DMS153 treated with DMSO at 0.1 percent for 48 hours (cell line): ENCODE measurements around the gene TFAM.
"Not testable (repeated sequence)": the region's sequence is repeated elsewhere in the genome, so short reads cannot be mapped to it uniquely, and the experiment has no call there.

Experiments used
- DNase-seq: peaks from one replicate; lab custom pipeline; 2025; ENCODE audit not compliant: unreplicated experiment; lab: John Stamatoyannopoulos, UW

The TFAM gene

DNA sequence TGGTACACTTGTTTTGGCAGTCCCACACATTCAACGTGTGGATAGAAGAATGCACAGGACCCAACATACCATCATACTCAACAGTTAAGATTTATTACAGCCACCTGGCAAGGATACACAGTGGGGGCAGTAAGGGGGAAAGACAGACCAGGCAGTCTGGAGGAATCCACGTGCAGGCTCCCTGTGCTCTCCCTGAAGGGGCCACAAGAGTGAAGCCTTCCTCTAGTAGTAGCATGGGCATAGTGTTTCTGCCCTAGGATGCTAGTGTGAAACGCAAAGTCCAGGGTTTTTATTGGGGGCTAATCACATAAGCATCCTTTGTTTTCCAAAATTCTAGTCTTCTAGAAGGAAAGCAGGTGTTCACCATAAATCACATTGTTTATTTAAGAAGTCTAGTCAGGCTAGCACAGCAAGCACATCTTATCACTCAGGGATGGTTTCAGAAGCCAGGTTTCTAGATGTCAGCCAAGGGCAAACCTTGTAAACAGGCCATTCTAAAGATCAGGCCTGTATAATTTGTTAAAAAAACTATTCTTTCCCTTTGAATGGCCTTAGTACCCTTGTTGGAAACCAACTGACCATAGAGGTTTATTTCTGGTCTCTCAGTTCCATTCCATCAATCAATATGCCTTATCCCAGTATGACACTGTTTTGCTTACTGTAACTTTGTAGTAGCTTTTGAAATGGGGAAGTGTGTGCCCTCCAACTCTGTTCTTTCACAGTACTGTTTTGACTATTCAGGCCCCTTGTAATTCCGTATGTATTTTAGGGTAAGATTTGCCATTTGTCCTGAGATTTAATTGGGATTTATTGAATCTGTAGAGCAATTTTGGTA, 12.4 kb upstream of the TFAM start:
- DNase-seq = no peak

DNA sequence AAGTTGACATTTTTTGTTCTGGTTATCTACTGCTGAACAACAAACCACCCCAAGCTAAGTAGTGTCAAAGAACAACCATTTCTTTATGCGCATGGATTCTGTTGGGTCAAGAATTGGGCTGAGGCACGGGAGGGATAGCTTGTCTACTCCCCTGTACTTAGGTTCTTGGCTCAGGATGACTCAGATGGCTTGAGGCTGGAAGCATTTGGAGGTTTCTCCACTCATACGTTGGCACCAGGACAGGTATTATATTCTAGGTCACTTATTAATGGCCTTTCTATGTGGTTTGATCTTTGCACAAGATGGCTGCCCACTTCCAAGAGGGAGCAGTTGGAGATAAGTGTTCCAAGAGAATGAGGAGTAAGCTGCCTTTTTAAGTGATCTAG, 11.8 kb upstream of the TFAM start:
- no peak for DNase-seq

DNA sequence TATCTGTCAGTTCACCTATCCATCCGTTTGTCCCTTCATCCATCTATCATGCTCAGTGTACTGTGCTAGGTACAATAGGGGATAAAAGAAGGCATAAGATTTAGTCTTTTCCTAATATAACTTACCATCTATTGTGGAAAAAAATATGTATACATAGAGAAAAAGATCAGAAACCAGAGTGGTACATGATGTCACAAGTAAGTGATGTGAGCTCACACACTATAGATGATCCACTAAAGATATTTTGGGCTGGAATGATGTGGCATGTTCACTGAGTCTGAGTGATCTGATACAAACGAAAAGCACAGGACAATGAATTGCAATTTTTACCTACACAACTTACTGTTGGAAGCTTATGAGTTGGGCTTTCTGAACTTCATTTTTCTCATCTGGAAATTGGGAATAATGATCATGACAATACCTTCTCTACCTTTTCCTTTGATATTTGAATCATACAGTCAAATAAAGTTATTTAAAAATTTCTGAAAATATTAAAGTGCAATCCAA, 2.7 kb upstream of the TFAM start:
- no peak for DNase-seq

DNA sequence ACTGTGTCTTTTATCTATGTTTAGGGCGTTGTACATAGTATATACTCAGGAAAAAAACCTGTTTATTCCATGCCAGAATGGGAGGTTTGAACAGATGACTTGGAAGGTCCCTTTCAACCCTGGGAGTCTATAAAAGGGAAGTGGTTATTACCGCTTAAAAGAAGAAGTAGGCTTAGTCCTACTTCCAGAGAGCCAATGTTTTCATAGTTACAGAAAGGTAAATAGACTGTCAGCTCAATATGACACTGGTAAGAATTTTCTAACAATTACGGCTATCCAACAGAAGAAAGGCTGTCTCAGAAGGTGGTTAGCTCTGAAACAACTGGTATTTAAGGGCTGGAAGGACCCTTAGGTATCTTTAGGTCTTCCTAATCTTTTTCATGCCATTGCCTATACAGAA, 1.1 kb upstream of the TFAM start:
- no peak for DNase-seq

DNA sequence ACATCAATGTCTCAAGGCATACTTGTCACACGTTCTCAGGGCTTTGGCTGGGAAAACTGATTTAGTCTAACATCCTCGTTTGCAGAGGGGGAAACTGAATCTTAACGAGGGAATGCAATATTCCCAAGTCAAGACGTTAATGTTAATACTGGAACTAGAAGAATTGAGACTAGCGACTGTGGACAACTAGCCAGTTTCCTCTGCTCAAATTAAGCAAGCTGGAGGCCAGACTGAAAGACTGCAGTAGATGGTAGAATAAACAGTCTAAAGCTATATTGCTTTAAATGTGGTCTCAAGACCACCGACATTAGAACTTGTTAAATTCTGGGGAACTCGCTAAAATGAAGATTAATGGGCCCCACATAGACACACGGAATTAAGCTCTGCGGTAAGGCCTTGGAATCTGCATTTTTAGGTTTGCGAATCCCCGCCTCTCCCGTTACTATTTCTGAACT, 639 bp upstream of the TFAM start:
- peak; percentile 49 for DNase-seq

DNA sequence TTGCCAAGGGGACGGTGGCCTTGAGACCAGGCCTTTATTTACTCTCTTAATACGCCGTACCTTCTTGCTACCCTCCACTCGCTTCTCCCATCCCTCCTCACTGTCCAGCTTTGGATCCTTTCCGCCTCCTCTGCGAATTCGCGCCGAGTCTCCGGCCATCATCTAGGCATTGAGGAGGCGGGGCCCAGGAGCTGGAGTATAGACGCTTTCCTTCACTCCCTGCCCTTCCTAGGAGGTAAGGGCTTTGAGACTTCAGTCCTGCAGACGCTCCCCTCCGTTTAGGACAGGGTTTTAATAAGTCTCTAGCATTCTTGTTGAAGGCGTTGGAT, 538 bp downstream of the TFAM start:
- DNase-seq = no peak

DNA sequence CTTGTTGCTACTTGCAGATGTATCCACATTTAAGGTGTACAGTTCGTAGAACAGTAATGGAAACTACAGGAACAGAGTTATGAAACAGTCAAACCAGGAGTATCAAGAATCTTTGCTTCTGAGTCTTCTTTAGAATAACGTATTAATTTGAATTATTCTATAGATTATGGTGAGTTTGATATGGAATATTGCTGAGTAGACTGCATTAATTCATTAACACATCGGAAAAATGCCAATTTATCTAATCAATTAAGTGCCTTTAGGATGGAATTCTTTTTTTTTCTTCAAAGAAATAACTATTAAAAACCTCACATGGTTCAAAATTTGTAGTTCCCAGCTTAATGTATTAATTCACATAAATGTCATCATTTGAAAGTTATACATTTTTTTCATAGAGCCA, 3.8 kb downstream of the TFAM start:
- DNase-seq = no peak

DNA sequence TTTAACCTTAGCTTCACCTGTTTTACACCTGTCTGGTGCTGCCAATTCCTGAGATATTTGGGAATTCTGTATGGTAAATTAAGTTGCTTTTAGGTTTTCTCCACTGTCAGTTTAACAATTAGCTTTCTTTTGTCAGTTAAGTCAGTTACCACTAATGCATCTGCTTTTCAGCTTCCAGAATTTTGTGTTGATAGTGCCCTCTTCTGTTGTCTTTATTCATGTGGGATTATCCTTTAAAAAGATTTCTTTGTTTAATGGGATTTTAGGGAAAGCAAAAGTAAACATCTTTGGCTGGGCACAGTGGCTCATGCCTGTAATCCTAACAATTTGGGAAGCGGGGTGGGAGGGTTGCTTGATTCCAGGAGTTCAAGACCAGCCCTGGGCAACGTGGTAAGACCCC, 8.1 kb downstream of the TFAM start:
- no peak for DNase-seq

DNA sequence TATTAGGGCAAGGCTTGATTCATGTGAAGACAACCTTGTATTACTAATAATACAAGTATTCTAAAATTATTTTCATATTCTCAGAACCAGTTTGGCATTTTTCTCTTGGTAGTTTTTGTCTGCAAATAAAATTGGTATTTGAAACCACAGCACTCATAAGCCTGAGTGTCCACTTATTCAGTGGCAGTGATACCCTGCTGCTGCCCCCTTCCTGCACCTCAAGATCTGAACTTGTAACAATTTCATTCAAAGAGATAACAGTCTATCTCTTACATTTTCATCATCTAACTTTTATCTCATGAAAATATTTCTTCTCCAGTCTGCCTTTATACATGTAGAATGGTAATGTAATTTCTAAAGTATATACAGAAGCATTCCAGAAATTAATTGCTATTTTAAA, 9.3 kb downstream of the TFAM start:
- no peak for DNase-seq

DNA sequence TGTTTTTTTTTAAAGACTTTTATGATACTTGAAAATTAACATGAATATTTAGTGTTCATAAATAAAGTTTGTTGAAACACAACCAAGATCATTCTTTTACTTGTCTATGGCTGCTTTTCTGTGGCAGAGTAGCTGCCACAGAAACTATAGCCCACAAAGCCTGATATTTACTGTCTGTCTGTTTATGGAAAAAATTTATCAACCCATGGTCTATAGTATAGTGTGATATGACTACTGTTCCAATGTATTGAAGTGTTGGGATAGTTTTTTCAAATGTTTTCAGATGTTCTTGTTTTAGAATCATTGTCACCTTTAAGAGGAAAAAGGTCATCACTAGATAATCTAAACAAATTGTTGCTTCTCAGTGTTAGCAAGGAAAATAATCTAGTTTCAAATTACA, 10.8 kb downstream of the TFAM start:
- no peak for DNase-seq

DNA sequence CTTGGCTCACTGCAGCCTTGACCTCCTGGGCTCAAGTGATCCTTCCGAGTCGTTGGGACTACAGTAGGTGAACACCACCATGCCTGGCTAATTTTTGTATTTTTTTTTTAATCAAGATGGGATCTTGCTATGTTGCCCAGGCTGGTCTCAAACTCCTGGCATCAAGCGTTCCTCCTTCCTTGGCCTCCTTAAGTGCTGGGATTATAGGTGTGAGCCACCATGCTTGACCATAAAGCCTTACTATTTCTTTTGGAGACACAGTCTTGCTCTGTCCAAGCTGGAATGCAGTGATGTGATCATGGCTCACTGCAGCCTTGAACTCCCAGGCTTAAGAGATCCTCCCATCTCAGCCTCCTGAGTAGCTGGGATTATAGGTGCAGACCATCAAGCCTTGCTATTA, 12.6 kb downstream of the TFAM start:
- no peak for DNase-seq

DNA sequence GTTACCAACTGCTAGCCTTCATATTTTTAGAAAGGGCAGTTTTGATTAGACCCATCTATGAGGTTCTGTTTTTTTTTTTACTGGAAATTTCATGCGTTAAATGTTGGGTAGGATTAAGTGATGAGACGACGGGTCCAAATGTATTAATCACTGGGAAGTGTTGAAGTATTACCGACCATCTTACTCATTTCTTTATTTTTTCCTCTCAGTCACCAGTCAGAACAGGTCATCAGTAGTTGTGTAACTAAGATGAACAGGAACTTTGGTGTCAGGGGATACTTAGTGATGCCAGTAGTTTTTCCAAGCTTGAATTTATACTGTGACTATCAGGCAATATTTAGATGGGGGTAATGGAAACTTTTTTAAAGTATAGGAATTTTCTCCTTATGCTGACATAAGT, 14.2 kb downstream of the TFAM start:
- DNase-seq = no peak

DNA sequence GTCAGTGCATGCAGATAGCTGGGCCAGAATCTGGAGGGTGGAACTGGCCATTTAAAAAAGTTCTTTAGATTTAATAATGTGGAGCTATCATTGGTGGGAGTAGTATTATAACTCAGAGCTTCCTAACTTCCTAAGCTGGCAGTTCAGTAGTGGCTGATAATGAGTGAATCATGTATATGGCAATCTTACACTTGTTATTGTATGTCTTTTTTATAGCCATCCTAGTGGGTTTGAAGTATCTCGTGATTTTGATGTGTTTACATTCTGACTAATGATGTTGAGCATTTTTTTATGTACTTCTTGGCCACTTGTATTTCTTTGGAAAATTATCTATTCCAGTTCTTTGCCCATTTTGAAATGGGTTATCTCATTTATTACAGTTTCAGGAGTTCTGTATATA, 15.4 kb downstream of the TFAM start:
- no peak for DNase-seq

DNA sequence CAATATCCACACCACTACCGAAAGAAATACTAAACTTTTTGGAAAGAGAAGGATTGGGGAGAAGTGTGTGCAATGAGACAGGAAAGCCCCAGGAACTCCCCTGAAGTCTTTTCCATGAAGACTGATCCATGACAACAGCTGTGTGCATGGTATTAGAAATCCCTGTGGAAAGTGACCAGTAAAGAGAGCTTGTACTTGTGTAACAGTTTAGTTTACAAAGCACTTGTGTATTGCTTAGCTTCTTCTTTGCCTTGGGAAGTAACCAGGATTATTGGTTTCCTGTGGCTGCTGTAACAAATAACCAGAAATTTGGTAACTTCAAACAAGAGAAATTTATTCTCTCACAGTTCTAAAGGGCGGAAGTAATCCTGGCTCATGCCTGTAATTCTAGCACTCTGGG, 18.8 kb downstream of the TFAM start:
- no peak for DNase-seq

DNA sequence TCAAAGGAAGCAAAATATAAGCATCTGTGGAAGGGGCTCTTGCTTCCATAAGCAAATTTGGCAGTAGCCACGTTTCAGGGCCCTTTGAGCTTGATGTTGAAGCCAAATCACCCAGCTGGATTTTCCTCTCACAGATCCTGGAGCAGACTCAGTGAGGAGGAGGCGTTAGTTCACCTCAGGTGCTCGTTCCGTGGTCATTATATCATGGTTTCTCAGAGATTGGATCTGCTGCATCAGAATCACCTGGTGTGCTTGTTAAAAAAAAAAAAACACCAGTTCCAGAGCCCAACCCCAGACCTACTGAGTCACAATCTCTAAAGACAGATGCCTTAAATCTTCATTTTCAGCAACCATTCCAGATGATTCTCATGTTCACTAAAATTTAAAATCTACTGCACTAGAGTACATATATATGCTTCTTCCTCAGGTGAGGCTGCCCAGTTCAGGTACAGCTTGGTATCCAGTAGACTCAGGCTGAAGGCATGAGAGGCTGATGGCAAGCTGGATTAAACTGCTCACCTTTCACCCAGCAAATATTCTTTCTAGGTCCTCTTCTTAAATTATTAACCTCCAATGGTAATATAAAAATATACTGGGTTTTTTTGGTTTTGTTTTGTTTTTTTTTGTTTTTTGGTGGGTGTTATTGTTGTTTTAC, 24.9 kb downstream of the TFAM start:
- no peak for DNase-seq

DNA sequence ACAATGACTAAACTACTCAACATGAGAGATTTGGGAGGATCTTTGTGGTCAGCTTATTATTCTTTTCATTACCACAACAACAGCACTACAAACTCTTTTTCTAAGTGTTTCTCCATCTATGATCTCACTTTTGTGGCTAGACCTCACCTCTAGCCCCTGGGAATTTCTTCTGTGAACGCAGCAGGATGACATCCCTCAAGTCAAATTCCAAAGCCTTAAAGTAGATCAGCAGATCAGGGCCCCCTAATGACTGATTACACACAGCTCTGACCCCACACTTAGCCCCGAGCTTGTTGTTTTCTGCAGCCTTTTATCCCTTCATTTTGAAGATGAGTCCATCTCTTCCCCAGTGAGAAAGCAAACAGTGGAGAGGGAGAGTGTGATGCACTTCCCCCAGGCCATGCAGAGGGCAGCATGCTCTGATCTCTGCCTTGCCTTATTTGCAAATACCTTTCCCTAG, 27.3 kb downstream of the TFAM start:
- no peak for DNase-seq

DNA sequence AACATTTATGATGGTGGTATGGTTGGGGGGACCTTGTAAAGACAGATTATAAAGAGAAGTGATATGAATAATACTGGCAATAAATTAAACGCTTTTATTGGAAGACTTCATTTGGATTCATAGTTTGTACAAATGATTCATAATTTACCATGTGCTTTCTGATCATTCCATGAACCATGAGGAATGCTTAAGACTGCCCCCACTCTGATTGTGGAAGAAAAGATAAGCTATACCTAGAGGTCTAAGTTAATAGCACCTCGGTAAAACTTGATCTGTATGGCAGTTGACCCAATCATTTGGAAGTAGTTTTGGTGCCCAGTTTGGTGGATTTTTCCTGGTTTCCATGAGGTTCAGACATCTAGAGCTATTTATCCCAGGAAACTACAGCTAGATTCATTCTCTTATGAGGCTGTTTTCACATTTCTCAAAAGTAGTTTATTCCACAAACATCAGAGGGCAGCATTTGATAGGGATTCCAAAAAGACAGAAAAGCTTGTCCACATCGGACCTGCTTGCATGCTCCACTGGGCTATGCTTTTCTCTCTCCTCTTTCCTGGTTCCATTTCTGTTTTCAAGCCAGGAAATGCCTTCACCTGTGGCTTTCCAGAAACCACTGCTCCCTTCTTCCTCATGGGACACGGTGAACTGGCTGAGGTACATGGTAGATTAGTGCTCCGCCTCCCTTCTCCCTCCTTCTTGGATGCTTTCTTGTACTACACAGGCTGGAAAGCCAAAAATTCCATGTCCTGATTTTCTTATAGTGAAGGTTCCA, 29.2 kb downstream of the TFAM start:
- DNase-seq = no peak

DNA sequence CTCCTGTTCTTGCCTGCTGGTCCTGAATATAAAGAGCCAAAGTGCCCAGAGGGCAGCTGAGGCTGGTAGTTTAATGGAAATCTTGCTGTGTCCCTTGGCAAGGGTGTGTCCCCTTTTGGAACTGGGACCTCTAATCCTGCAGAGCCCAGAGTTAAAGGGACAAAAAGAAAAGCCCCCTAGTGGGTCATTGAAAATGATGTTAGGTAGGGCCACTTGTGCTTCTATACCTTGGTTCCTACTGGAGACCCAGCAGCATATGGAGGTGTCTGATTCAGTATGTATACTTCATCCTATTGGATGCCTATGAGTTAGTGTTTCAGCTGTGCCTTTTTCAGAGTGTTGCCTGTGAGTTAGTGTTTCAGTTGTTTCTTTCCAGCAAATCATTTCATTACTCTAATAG, 30.5 kb downstream of the TFAM start:
- DNase-seq = no peak

DNA sequence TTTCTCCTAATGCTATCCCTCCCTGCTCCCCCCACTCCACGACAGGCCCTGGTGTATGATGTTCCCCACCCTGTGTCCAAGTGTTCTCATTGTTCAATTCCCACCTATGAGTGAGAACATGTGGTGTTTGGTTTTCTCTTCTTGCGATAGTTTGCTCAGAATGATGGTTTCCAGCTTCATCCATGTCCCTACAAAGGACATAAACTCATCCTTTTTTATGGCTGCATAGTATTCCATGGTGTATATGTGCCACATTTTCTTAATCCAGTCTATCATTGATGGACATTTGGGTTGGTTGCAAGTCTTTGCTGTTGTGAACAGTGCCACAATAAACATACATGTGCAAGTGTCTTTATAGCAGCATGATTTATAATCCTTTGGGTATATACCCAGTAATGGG, 32.7 kb downstream of the TFAM start:
- DNase-seq = not testable (repeated sequence)

DNA sequence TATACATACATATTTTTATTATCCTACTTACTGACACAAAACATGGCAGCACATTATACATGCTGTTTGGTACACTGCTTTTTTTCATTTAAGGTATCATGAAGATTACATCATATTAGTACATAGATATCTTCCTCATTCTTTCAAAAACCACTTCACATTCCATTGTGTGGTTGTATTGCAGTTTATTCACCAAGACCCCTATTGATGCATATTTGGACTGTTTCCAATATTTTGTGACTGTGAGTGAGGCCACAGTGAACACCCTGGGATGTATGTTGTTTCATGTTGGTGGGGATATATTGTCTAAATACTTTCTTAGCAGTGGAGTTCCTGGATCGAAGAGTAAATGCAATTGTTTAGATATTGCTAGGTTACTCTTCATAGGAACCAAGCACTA, 39.0 kb downstream of the TFAM start:
- DNase-seq = no peak

DNA sequence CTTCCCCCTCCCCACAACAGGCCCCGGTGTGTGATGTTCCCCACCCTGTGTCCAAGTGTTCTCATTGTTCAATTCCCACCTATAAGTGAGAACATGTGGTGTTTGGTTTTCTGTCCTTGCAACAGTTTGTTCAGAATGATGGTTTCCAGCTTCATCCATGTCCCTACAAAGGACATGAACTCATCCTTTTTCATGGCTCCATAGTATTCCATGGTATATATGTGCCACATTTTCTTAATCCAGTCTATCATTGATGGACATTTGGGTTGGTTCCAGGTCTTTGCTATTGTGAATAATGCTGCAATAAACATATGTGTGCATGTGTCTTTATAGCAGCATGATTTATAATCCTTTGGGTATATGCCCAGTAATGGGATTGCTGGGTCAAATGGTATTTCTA, 43.2 kb downstream of the TFAM start:
- DNase-seq = not testable (repeated sequence)

DNA sequence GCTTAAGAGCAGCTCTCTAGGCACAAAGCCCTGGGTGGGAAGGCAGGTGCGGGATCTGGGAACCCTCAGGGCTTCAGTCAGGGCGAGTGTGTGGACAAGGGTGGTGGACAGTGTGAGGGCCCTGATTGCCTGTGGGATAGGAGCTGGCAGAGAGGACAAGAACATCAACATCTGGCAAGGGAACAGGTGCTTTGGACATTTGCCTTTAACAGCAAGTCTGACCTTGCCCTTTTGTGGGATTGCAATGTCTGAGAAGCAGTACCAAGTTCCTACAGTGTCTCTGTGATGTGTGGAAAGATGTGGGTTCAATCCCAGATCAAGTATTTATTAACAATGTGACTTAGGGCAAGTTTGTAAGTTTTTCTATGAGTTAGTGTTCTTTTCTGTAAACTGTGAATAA, 46.7 kb downstream of the TFAM start:
- DNase-seq = no peak
